NCI-H345 (cell line): ENCODE results near the gene GOLGA8J.
"Not testable (repeated sequence)": the region's sequence is repeated elsewhere in the genome, so short reads cannot be mapped to it uniquely, and the experiment has no call there.

ENCODE experiments used
- DNase-seq: peaks from one replicate; lab custom pipeline; 2025; lab: John Stamatoyannopoulos, UW

GOLGA8J gene, protein sequence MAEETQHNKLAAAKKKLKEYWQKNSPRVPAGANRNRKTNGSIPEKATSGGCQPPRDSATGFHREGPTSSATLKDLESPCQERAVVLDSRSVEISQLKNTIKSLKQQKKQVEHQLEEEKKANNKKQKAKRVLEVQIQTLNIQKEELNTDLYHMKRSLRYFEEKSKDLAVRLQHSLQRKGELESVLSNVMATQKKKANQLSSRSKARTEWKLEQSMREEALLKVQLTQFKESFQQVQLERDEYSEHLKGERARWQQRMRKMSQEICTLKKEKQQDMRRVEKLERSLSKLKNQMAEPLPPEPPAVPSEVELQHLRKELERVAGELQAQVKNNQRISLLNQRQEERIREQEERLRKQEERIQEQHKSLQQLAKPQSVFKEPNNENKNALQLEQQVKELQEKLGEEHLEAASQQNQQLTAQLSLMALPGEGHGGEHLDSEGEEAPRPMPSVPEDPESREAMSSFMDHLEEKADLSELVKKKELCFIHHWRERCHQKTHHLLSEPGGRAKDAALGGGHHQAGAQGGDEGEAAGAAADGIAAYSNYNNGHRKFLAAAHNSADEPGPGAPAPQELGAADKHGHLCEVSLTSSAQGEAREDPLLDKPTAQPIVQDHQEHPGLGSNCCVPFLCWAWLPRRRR

DNA sequence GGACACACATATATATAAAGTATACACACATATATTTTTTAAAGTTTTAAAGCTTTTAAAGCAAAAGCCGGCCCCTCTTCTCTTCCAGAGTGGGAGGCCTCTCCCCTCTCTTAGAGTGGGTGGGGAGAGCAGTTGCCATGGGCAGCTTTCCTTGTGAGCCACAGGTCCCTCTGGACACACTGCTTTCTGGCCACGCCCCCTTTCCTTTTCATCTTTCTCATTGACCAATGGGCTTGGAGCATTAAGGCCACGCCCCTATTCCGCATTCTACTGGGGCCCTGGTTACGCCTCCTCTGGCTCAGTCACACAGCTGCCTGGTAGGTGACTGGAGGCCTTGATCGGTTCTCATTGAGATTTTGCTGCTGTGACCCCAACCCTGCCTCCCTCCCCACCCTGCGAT is at the start of gene GOLGA8J:
Gene GOLGA8J (plus strand): TSS at position 301 of the 400 bp plus-strand sequence. CDS start 98 bp downstream, at position 399.
- DNase-seq = not testable (repeated sequence)

DNA sequence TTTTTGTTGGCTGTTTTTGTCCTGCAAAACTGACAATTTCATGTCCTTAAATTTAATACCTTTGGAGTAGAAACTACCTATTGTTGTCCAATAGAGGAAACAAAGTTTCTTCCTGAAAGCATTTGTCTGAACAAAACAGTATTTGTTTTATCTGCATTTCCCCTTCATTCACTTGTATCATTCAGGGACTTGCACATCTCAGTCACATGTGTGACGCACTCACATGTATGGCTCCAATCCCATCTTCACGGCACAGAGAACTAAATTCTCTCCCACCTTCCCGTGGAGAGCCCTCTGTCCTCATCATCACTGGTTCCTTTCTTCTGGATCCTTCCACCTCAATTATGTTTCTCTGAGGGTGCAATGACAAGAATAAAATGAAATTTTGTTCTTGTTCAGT is 49.5 kb upstream of the GOLGA8J start:
- DNase-seq = no peak

DNA sequence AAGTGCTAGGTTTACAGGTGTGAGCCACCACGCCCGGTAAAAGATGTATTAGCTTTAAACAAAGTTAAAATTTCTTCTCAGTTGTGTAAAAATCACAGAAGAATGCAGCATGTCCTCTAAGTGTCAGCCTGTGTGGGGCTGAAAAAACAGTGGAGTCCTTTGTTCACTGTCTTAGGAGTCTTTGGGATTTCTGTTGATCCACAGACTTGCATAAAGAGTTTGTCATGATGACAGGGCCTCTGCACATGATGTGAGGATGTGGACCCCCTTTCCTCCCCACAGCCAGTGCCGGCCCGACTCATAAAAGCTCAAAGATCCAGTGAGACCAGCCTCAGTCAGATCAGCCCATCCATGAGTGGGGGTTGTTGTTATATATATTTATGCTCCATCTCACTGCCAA is 49.0 kb upstream of the GOLGA8J start:
- DNase-seq = no peak

DNA sequence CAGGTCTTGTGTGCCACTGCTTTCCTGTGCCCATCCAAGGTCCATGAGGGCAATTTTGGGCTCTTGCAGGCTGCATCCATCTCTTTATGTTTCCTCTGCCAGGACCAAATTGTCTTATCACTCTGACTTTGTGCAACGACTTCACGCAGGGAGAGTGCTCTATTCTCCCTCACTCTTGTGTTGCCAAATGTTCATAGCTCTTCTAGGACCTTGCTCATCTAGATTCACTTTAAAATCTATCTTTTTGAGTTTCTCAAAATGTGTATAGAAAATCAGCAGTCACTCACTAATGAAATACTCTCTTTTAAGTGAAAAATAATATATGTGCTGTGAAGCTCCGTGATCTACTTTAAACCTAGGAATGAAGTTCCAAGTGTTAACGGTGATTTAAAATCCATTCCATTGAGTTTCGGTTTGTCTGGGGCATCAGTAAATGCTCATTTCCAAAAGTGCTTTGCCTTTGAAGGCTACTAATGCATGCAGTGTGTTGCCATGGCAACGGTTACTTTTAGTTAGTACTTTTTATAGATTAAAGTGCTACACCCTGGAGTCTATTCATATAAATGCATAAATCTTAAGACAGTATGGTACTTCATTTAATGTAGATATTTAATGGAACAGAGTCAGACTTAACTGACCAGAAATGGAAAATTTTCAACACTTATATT is 46.6 kb upstream of the GOLGA8J start:
- no peak for DNase-seq

DNA sequence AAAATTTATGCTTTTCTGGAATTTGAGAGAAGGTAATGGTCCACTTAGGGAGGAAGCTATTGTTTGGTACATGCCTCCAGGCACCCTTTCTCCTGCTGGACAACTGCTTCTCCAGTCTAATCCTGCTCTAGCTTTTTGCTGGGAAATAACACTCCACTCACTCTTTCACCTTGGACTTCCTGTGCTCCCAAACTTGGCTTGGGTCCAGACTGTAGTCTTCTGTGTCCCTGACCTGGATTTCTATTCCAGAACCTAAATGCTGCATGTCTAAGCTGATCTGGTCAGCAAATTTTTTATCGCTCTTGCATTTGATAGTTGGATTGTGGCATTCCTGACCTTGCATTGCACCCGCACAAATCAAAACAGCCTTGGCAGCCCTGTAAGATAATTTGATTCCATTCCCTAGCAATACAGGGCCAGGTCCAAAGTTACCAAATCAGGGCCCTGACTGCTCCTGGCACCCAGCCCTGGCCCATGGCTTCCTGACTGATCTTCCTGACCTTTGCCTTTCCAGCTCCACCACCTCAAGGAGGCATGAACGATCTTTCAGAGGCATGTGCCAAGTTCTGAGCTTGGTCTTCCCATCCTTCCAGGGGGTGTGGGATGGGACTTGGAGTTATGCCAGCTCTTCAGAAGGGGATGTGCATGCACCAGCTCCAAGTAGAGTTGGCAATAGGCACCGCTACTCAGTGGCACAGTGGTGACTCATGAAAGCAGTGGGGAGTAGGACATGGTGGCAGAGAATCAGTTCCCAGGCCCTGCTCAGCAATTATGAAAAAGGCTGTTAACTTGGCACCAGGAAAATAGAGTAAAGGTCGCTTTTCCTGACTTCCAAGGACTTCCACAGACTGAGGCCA is 43.9 kb upstream of the GOLGA8J start:
- DNase-seq = peak; percentile 67

DNA sequence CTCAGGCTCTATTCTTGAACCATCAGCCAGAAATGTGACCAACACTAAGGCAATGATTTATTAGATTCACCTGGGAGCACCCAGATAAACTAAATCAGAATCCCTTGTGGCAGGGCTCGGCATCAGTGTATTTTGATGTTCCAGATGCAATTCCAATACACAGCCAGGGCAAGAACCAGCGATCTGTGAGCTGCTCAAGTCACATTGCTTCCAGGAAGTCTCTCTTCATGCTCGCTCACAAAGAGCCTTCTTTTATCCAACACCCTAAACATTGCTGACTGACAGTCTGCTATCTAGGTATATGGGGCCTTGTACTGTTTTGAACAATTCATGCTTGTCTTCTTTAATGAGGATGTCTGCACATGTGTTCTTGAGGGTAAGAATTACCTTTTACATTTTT is 40.9 kb upstream of the GOLGA8J start:
- DNase-seq = no peak

DNA sequence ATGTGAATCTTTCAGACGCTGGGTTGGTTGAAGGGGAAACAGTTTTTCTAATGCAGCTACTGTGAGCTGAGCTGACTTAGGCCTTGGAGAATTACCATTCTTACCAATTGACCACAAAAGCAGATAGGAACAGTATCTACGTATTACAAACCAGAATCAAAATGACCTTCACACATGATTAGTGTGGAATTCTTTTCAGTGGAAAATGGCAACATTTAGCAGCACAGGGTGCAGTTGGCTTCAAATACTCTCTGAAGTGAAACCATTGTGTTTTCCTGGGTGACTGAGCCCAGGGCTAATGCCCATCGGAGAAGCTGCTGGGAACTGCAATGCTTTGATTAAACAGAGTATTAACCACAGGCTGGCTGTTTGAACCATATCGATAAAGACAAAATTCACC is 40.2 kb upstream of the GOLGA8J start:
- no peak for DNase-seq

DNA sequence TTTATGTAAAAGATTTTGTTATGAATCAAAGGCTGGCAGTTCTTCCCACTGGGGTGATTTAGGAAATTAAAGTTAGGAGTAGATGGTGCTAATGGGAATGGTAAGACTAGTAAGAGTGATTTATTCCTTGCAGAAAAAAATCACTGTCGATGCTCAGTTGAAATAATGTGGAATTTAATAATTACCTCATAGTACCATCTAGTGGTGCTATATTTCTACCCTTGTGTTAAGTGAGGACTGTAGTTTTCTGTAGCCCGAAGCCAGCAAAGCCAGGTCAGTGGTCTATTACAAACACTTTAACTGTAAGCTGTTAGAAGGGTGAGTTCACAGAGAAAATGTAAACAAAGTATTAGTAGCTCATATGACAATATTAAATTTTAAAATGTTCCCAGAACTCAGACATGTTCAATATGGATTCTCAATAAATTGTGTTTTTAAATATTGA is 39.5 kb upstream of the GOLGA8J start:
- peak; percentile 7 for DNase-seq

DNA sequence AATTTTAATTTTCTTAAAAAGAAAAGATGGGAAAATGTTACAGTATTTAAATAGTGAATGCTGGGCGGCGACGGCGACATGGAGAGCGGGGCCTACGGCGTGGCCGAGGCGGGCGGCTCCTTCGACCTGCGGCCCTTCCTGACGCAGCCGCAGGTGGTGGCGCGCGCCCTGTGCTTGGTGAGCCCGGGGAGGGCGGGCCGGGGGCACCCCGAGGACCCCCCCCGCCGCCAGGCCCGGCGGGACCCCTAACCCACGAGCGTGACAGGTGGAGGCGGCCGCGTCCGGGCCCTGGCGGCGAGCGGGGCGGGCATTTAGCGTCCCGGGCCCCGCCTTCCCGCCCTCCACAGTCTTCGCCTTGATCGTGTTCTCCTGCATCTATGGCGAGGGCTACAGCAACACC is 38.4 kb upstream of the GOLGA8J start:
- DNase-seq = no peak

DNA sequence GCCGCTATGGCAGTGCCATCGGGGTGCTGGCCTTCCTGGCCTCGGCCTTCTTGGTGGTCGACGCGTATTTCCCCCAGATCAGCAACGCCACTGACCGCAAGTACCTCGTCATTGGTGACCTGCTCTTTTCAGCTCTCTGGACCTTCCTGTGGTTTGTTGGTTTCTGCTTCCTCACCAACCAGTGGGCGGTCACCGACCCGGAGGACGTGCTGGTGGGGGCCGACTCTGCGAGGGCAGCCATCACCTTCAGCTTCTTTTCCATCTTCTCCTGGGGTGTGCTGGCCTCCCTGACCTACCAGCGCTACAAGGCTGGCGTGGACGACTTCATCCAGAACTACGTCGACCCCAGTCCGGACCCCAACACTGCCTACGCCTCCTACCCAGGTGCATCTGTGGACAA is 37.9 kb upstream of the GOLGA8J start:
- not testable (repeated sequence) for DNase-seq

DNA sequence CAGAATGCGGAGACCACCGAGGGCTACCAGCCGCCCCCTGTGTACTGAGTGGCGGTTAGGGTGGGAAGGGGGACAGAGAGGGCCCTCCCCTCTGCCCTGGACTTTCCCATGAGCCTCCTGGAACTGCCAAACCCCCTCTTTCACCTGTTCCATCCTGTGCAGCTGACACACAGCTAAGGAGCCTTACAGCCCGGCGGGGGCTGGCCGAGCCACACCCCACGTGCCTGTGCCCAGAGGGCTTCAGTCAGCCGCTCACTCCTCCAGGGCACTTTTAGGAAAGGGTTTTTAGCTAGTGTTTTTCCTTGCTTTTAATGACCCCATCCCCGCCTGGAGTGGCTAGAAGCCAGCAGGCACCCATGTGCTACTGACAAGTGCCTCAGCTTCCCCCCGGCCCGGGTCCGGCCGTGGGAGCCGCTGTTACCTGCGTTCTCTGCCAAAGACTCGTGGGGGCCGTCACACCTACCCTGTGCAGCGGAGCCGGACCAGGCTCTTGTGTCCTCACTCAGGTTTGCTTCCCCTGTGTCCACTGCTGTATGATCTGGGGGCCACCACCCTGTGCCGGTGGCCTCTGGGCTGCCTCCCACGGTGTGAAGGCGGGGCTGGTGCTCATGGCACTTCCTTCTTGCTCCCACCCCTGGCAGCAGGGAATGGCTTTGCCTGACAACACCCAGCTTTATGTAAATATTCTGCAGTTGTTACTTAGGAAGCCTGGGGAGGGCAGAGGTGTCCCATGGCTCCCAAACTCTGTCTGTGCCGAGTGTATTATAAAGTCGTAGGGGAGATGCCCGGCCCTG is 37.3 kb upstream of the GOLGA8J start:
- DNase-seq = peak; percentile 6

DNA sequence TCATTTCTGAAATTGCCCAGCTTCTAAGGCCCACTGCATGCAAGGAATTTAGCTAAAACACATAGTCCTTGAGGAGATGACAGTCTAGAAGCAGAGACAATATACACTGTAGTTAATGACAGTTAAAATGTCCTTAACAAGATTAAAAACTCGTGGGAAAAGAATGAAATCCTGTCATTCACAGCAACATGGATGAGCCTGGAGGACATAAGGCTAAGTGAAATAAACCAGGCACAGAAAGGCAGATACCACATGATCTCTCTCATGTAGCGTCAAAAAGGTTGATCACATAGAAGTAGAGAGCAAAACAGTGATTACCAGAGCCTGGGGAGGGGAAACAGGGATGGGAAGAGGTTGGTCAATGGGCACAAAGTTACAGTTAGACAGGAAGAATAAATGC is 36.3 kb upstream of the GOLGA8J start:
- DNase-seq = no peak

DNA sequence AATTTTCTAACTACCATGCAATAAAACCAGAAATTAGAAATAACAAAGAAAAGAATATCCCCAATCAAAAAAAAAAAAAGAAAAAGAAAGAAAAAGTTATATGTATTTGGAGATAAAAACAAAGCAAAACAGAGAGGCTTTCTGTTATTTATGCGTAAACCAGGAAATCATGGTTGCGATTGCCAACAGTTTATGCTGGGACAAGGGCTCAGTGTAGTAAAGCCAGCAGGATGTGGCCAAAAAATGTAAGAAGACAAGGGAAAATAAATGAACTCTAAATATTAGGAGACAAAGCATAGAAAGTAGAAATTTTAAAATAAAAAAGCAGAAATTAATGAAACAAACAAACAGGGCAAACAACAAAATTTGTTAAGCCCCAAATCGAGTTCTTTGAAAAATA is 27.2 kb upstream of the GOLGA8J start:
- no peak for DNase-seq

DNA sequence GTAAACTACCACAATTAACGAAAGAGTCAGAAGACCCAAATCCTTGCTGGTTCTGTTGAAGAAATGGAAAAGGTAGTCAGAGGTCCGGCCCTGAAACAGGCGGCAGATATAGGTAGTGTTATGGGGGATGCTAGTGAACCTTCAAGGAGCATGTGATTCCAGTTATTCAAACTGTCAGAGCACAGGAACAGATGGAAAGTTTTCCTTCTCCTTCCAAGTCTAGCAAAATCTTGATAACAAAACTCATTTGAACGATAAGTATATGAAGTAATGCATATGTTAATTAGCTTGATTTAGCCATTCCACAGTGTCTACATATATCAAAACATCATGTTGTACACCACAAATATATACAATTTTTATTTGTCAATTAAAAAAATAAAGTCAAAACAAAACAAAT is 26.6 kb upstream of the GOLGA8J start:
- DNase-seq = no peak

DNA sequence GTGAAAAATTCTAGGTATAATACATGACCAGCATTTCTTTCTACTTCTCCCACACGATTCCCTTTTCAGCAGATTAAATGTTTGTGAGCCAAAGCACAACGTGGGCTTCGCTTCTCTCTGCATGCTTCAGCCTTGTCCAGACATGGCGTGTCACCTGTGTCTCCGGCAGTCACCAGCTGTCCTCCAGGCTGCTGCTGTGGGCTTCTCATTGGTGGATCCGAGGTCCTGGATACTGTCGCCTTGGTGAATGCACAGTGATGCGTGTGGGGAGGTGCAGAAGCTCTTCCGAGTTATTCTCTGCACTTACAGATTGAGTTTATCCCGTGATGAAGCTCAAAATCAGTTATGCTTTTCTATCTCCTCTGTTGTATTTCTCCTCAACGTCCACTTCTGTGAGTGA is 23.0 kb upstream of the GOLGA8J start:
- no peak for DNase-seq

DNA sequence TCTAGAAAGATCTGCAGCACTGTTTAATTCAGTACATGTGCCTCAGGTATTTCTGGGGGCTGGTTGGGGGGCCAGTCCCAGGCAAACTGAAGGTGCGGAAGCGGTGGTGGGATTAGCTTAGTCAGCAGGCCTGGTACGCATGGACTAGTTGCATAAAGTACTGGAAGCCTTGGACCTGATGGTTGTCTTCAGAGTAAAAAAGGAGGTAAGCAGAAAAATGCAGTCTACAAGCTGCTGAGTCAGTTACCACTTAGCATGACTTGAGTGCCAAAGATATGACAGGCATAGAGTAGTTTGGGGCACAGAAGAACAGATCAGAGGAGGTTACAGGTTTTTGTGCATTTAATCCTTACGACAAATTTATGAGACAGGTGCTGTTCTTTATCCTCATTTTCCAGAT is 19.9 kb upstream of the GOLGA8J start:
- DNase-seq = no peak

DNA sequence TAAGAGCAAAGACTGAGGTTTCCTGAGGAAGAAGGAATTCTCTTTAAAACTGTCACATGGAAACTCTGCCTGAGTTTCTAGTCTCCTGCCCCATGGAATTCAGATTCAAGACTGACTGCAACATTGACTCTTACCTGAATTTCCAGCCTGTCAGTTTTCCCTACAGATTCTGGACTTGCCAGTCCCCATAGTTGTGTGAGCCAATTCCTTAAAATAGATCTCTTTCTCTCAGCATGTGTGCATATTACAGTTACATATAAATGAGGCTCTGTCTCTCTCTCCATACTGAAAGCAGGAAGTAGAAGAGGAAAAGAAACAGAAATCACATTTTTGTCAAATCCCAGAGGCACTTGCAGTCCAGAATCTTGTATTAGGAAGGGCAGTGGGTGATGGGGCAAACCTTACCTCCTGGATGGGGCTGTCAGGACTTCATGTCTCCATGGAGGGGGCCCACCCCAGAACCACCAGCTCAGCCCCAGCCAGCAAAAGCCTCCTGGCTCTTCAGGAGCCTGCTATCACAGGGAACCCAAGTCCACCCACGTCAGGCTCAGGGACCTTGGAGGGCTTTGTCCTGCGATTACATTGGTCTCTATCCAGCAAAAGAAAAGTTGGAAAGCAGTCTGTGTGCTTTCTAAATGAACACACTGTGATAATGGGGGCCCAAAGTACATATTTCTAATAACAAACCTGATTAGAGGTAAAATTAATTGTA is 18.8 kb upstream of the GOLGA8J start:
- no peak for DNase-seq

DNA sequence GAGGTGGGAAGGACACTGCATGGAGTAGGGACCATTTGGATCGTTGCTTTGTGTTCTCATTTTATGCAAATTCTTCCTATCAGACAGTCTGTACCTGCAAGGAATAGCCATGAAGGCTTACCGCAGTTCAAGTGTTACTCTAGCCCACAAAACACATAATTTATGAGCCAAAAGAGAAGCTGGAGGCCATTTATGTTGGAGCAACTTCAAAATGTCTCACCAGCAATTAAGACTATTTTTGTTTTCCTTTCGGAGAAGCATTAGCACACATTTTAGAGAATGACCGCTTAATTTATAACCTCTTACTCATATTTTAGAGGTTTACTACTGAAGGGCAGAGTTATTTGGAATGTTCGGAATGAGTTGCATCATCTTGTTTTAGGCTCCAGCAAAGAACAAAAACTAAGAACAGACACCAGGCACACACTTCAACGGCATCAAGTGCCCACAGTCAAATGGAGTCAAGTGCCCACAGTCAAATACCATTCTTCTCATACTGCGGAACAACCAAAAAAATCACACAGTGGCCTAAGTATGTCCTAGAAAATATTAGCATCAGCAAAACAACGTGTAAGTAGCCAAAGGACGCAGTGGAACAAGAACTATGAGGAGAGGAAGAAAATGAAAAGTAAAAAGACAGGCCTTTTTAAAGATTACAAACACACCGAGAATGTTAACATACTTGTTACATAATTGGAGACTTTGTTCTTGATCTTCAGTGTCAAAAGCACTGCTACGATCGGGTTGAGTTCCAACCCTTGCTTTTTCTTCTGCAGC is 17.5 kb upstream of the GOLGA8J start:
- DNase-seq = peak; percentile 6

DNA sequence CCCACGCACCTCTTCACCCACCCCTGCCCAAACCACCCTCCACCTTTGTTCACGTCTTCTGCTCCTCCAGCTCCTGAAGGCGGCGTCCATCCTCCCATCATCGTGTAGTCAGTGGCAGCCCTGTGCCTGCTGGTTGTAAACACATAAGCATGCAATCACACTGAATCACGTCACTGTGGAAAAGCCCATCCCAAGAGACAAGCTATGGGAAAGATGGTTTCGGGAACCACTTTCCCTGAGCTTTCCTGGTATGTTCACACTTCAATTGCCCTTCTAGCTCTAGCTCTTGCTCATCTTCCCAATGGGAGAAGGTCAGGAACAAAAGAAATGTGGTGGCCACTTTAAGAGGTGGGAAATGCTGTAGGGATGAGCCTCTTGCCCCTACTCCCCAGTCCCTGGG is 14.4 kb upstream of the GOLGA8J start:
- no peak for DNase-seq

DNA sequence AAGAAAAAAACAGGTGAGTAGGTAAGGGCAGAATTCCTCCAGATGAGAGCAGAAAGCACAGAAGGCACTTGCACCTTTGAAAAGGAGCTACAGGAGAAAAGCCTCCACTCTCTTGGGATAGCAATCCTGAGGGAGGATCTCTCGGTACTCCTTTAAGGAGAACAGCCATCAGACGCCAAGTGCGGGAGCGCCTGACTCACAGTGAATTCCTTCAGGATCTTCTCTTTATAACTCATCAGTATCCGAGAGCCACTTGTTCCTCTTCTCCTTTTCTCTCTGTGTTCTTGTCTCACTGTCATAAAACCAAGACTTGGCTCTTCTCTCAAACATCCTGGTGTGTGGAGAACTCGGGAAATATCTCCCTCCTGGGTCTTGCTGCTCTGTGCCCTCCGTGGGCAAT is 10.1 kb upstream of the GOLGA8J start:
- DNase-seq = no peak
